Adrenal gland (tissue), 12 donors: Measurements from ENCODE around the gene SURF4. TPM values are rescaled to one million over a fixed set of nuclear protein-coding genes. Genes with fewer than 3 reads are reported as not detected.

Source experiments
- DNase-seq, 7 donors: peaks; one replicate each; pipeline ENCODE4 v3.0.0-alpha.2; 2019 to 2020
- H3K27ac ChIP-seq, 5 donors: fragments of 200-600 bp; sonication (generic) in 4 of 5; 1 replicate in 3 of 5; 2 replicates in 2 of 5; pipeline versions ENCODE4 v1.5.1 to v1.8.0; 2016 to 2020; ENCODE audit warnings: mild to moderate bottlenecking in 1 of 5
- H3K27me3 ChIP-seq: fragments of 200-600 bp; 2 replicates; pipeline ENCODE4 v1.8.0; 2021
- H3K36me3 ChIP-seq, 2 donors: fragments of 200-600 bp; replicated peaks in 1 of 2; 1 replicate in 1 of 2; 2 replicates in 1 of 2; pipeline versions ENCODE4 v1.5.1 to v1.8.0; 2018 to 2022
- H3K4me1 ChIP-seq, 2 donors: fragments of 200-600 bp; replicated peaks in 1 of 2; 1 replicate in 1 of 2; 2 replicates in 1 of 2; pipeline versions ENCODE4 v1.5.1 to v1.8.0; 2018 to 2021
- H3K4me3 ChIP-seq, 4 donors: fragments of 200-600 bp; sonication (generic) in 3 of 4; one replicate each; pipeline ENCODE4 v1.5.1; 2016 to 2018
- H3K9me3 ChIP-seq, 3 donors: fragments of 200-600 bp; sonication (generic) in 1 of 3; replicated peaks in 1 of 3; 1 replicate in 2 of 3; 2 replicates in 1 of 3; pipeline versions ENCODE4 v1.5.1 to v1.8.0; 2016 to 2021
- CTCF ChIP-seq, 6 experiments: fragments of 450-650 bp in 4 of 6; fragments of 200-600 bp in 2 of 6; sonication (generic) in 1 of 6; IDR thresholded peaks; 1 replicate in 5 of 6; 2 replicates in 1 of 6; pipeline versions ENCODE4 v1.5.1 to v1.8.0; 2016 to 2021; ENCODE audit warnings: antibody characterized with exemption in 6 of 6, mild to moderate bottlenecking in 2 of 6, moderate library complexity in 1 of 6
- POLR2A ChIP-seq, 2 donors: fragments of 450-650 bp; IDR thresholded peaks; one replicate each; pipeline ENCODE4 v1.6.1; 2017; ENCODE audit warnings: antibody characterized with exemption in 2 of 2, mild to moderate bottlenecking in 2 of 2, moderate library complexity in 1 of 2
- WGBS, 4 donors: extraction: QIAGEN DNeasy Blood & Tissue Kit in 2 of 4; methylation state at CpG; one replicate each; pipeline versions ENCODE4 v1.1.5 to v1.1.7; 2013 to 2017; 5-methylcytosine and 5-hydroxymethylcytosine counted together
- intact Hi-C, 2 donors: fragments of 100-400 bp; cut with DNase I; formaldehyde crosslinking; loops; one replicate each; pipeline versions ENCODE4 v1.14.1 to v1.15.0; 2022 to 2023
- polyA plus RNA-seq, 3 donors: library from polyadenylated mRNA; stranded (reverse); fragments of 200-250 nt in 2 of 3; fragments of 350-450 nt in 1 of 3; fragmentation: Illumina TruSeq in 1 of 3; extraction: RNeasy Lipid Tissue Mini Kit (QIAGEN cat#74804) in 1 of 3; gene quantifications; one replicate each; pipeline ENCODE4 v1.2.3, GENCODE V29; 2013 to 2014
- total RNA-seq, 9 donors: library from RNA; depleted of rRNA in 4 of 9; stranded (reverse); fragments of >200 nt in 4 of 9; fragments of 120-200 nt in 1 of 9; fragmentation: NEBNext Ultra II Directional in 1 of 9; extraction: Animal tissue kit (Norgen Biotek cat#: 25700) in 1 of 9; gene quantifications; one replicate each; pipeline versions ENCODE4 v1.1.0 to v1.2.4, GENCODE V29; 2013 to 2023
- donor health status: healthy with polysubstance abuse.
- donor health status: Bipolar disorder and iron deficiency.
- donor health status: DM: yes; HTN: yes; CAD: no.
- donor health status: DM: no; HTN: no; CAD: no.
- donor health status: DM: no; HTN: no; CAD: no.
- donor health status: DM: yes; HTN: yes; CAD: no.

Gene SURF4
- total and polyA plus RNA-seq, 12 donors: 43.4 to 340 (median 177) TPM

- H3K4me3 ChIP-seq: no peak overlapping the region
- H3K27me3 ChIP-seq: no peaks in the 10 kb centered on the region
- no peaks in the 10 kb centered on the region for H3K9me3 ChIP-seq
- no peak overlapping the region for H3K27ac ChIP-seq
- intact Hi-C loops: no loop called here
- H3K4me1 ChIP-seq: no peaks in the 10 kb centered on the region
- DNase-seq: no peak
- TF ChIP-seq POLR2A (IDR thresholded peaks at IDR 0.05): no peak
- TF ChIP-seq CTCF (IDR thresholded peaks at IDR 0.05): no peak
- WGBS, 4 donors: 84 to 95% (median 93%) methylated on average over 2 to 12 of the region's 12 CpGs
- H3K36me3 ChIP-seq: no peaks in the 10 kb centered on the region
Observed at GRCh38 chr9:133389025-133389557, 13.2 kb upstream of the SURF4 start.

DNA sequence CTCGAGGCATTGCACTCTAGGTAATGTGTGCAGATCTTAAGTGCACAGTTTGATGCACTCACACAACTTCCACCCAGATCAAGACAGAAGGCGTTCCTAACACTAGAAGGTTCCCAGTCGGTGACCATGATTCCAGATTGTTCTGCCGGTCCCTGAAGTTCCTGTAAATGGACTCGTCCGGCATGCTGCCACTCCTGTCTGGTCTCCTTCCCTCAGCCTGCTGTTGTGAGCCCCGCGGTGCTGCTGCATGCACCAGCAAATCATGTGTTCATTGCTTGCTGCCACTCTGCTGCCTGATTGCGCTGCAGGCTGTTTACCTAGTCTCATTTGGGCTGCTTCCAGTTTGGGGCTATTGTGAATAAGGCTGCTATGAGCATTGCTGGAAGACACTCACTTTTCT, 11.8 kb upstream of the SURF4 start:
- WGBS, 4 donors: 84 to 87% (median 86%) methylated on average over 5 to 9 of the region's 9 CpGs
- intact Hi-C loops: no loop called here
- DNase-seq: no peak
- TF ChIP-seq CTCF (IDR thresholded peaks at IDR 0.05) (no peak), POLR2A (IDR thresholded peaks at IDR 0.05) (no peak)
- H3K36me3 ChIP-seq: no peaks in the 10 kb centered on the region
- H3K27ac ChIP-seq: no peak overlapping the region
- no peaks in the 10 kb centered on the region for H3K27me3 ChIP-seq
- H3K4me1 ChIP-seq: no peaks in the 10 kb centered on the region
- no peaks in the 10 kb centered on the region for H3K9me3 ChIP-seq
- no peak overlapping the region for H3K4me3 ChIP-seq

- no peaks in the 10 kb centered on the region for H3K9me3 ChIP-seq
- intact Hi-C loops: no loop called here
- TF ChIP-seq POLR2A (IDR thresholded peaks at IDR 0.05): no peak
- TF ChIP-seq CTCF (IDR thresholded peaks at IDR 0.05): no peak
- no peaks in the 10 kb centered on the region for H3K4me1 ChIP-seq
- no peak overlapping the region for H3K27ac ChIP-seq
- 78 to 90% (median 85%) methylated on average over 2 to 13 of the region's 13 CpGs for WGBS, 4 donors
- no peaks in the 10 kb centered on the region for H3K36me3 ChIP-seq
- no peak for DNase-seq
- H3K27me3 ChIP-seq: no peaks in the 10 kb centered on the region
- no peak overlapping the region for H3K4me3 ChIP-seq
Observed at GRCh38 chr9:133386338-133386737, 10.5 kb upstream of the SURF4 start.

DNA sequence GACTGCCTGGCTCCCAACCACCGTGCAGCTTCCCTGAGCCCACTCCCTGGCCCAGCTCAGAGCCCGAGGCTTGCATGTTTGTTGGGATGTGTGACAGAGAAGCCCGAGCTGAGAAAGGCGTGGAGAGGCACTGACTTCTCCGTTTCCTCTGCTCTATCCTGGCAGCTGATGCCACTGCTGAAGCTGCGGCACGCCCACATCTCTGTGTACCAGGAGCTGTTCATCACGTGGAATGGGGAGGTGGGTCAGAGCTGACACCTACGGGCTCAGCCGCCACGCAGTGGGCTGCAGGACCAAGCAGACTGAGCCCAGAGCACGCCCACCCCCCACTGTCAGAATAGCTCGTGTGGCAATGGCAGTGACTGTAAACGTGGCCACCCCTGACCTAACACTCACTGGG, 9.6 kb upstream of the SURF4 start:
- WGBS, 4 donors: 88 to 91% (median 91%) methylated on average over 6 to 14 of the region's 14 CpGs
- no peaks in the 10 kb centered on the region for H3K9me3 ChIP-seq
- intact Hi-C loops: no loop called here
- H3K36me3 ChIP-seq: no peaks in the 10 kb centered on the region
- H3K4me3 ChIP-seq: no peak overlapping the region
- H3K27ac ChIP-seq: no peak overlapping the region
- no peak for TF ChIP-seq POLR2A (IDR thresholded peaks at IDR 0.05)
- no peak for TF ChIP-seq CTCF (IDR thresholded peaks at IDR 0.05)
- H3K27me3 ChIP-seq: no peaks in the 10 kb centered on the region
- no peak for DNase-seq
- no peaks in the 10 kb centered on the region for H3K4me1 ChIP-seq
